Right atrium auricular region (tissue), 2 donors: Measurements from ENCODE around the gene ZBTB37. TPM values are rescaled to one million over a fixed set of nuclear protein-coding genes. Genes with fewer than 3 reads are reported as not detected.

Experiments used
- DNase-seq: peaks from one replicate; pipeline ENCODE4 v3.0.0-alpha.2; 2019; ENCODE audit warnings: low spot score
- H3K27ac ChIP-seq, 2 donors: fragments of 200-600 bp; sonication (generic); 1 replicate in 1 of 2; 2 replicates in 1 of 2; pipeline ENCODE4 v1.5.1; 2016 to 2019
- H3K27me3 ChIP-seq, 2 donors: fragments of 200-600 bp; sonication (generic); one replicate each; pipeline versions ENCODE4 v1.5.1 to v1.6.0; 2017 to 2019
- H3K36me3 ChIP-seq: fragments of 200-600 bp; sonication (generic); one replicate; pipeline ENCODE4 v1.5.1; 2016
- H3K4me1 ChIP-seq, 2 donors: fragments of 200-600 bp; sonication (generic); one replicate each; pipeline versions ENCODE4 v1.5.1 to v1.6.0; 2017 to 2019
- H3K4me3 ChIP-seq, 2 donors: fragments of 200-600 bp; sonication (generic); 1 replicate in 1 of 2; 2 replicates in 1 of 2; pipeline ENCODE4 v1.5.1; 2017 to 2019; ENCODE audit warnings: mild to moderate bottlenecking in 1 of 2, moderate library complexity in 1 of 2
- H3K9me3 ChIP-seq, 2 donors: fragments of 200-600 bp; sonication (generic); one replicate each; pipeline ENCODE4 v1.5.1; 2019
- total RNA-seq, 2 donors: library from RNA; depleted of rRNA; stranded (reverse); fragments of >200 nt; gene quantifications; one replicate each; pipeline ENCODE4 v1.1.0, GENCODE V29; 2016
- TF ChIP-seq, protein P1 (sequence below), 2 donors: fragments of 200-600 bp; sonication (generic); IDR thresholded peaks; one replicate each; pipeline ENCODE4 v1.5.1; 2019; ENCODE audit warnings: antibody characterized with exemption in 2 of 2

The ZBTB37 gene
- total RNA-seq, 2 donors from 2014 or later, result 5.8 to 8.8 TPM

DNA sequence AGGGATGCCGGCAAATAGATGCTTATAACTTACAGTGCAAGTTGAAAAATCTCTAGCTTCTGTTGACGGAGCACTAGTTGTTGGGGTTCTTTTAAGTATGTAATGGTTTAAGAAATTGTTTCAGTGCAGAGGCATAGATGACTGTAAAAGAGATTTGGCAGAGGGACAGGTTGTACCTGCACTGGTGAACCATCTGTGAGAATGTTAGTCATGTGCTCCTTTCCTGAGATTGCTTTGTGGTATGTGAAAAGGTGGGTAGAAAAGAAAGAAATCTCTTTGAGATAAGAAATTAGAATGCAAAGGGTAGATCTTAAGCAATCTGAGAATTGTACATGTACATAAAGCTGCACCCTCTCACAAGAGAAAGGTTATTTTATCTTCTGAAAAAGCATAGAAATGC is 19.4 kb downstream of the ZBTB37 start:
- peaks cover 18% of the 10 kb centered on the region for H3K36me3 ChIP-seq
- H3K9me3 ChIP-seq, result no peaks in the 10 kb centered on the region
- no peak for DNase-seq
- H3K4me3 ChIP-seq, result no peak overlapping the region
- no peaks in the 10 kb centered on the region for H3K4me1 ChIP-seq
- no peaks in the 10 kb centered on the region for H3K27me3 ChIP-seq
- no peak overlapping the region for H3K27ac ChIP-seq
- TF ChIP-seq, protein P1, sequence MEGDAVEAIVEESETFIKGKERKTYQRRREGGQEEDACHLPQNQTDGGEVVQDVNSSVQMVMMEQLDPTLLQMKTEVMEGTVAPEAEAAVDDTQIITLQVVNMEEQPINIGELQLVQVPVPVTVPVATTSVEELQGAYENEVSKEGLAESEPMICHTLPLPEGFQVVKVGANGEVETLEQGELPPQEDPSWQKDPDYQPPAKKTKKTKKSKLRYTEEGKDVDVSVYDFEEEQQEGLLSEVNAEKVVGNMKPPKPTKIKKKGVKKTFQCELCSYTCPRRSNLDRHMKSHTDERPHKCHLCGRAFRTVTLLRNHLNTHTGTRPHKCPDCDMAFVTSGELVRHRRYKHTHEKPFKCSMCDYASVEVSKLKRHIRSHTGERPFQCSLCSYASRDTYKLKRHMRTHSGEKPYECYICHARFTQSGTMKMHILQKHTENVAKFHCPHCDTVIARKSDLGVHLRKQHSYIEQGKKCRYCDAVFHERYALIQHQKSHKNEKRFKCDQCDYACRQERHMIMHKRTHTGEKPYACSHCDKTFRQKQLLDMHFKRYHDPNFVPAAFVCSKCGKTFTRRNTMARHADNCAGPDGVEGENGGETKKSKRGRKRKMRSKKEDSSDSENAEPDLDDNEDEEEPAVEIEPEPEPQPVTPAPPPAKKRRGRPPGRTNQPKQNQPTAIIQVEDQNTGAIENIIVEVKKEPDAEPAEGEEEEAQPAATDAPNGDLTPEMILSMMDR (IDR thresholded peaks at IDR 0.05), result no peak

DNA sequence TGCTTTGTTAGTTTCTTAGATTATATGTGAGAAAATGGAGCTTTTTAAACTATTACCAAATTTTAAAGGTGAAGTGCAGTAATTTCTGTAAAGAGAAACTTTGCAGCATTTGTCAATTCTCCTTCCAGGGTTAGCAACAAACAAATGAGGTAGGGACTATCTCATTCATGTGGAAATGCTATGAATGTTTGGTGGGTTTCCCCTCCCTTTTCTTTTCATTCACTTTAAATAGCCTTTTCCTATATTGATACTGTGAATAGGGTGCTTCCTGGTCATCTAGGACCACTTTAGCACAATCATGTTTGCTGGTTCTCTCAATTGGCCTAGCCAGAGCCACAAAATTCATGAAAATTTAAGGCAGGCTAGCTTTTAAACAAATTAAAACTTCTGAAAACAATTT is 20.6 kb downstream of the ZBTB37 start:
- no peaks in the 10 kb centered on the region for H3K9me3 ChIP-seq
- DNase-seq, result no peak
- TF ChIP-seq, protein P1 (IDR thresholded peaks at IDR 0.05), result no peak
- H3K27ac ChIP-seq, result no peak overlapping the region
- H3K27me3 ChIP-seq, result no peaks in the 10 kb centered on the region
- no peaks in the 10 kb centered on the region for H3K4me1 ChIP-seq
- no peak overlapping the region for H3K4me3 ChIP-seq
- peaks cover 16% of the 10 kb centered on the region for H3K36me3 ChIP-seq

DNA sequence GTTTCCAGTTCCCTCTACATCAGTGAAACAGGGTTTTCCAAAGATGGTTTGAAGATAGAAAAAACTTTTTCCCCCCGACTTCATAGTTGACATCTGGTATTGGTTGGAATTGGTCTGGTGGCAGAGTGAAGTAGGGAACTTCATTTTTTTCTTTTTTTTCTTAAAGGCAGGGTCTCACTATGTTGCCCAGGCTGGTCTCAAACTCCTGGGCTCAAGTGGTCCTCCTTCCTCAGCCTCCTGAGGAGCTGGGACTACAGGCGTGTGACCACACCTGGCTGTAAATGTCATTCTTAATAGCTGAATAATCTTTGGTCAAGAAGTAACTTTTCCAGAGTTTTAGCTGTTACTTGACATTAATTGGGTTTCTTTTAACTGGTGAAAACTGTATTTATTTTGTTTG is 21.7 kb downstream of the ZBTB37 start:
- H3K36me3 ChIP-seq, result peaks cover 16% of the 10 kb centered on the region
- no peak for DNase-seq
- H3K4me3 ChIP-seq, result no peak overlapping the region
- H3K9me3 ChIP-seq, result no peaks in the 10 kb centered on the region
- TF ChIP-seq, protein P1 (IDR thresholded peaks at IDR 0.05), result no peak
- no peaks in the 10 kb centered on the region for H3K4me1 ChIP-seq
- H3K27me3 ChIP-seq, result no peaks in the 10 kb centered on the region
- H3K27ac ChIP-seq, result no peak overlapping the region

DNA sequence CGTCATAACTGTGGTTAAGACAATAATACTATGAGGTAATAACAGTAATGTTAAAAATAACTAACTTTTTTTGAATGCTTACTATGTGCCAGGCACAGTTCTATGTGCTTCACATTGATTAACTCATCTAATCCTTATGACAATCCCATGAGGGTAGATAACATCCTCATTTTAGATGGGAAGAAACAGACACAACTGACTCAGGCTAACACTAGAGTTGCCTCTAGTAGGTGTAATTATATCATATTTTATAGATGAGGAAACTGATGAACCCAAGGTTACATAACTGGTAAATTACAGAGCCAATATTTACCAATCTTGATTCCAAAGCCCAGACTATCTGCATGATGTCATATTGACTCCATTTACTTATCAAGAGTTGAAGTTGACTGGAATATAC is 25.4 kb downstream of the ZBTB37 start:
- no peak overlapping the region for H3K27ac ChIP-seq
- no peaks in the 10 kb centered on the region for H3K4me1 ChIP-seq
- no peaks in the 10 kb centered on the region for H3K9me3 ChIP-seq
- no peaks in the 10 kb centered on the region for H3K27me3 ChIP-seq
- TF ChIP-seq, protein P1 (IDR thresholded peaks at IDR 0.05), result no peak
- H3K36me3 ChIP-seq, result no peaks in the 10 kb centered on the region
- no peak overlapping the region for H3K4me3 ChIP-seq
- DNase-seq, result no peak

DNA sequence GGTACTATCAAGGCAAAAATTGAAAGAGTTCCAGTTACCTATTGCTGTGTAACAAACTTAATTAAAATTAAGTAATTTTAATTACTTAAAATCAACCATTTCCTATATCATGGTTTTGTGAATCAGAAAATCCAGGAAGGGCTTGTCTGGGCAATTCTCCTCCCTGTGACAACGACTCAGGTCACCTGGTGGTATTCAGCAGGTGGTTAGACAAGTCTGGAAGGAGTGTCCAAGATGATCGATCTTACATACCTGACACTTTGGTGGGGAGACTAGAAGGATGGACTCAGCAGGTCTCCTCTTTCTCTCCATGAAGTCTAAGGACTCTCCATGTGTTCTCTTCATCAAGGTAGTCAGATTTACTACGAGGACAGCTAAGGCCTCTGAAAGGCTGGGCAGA is 26.0 kb downstream of the ZBTB37 start:
- Histone ChIP-seq H3K27ac (no peak overlapping the region), H3K4me1 (no peaks in the 10 kb centered on the region), H3K9me3 (no peaks in the 10 kb centered on the region), H3K27me3 (no peaks in the 10 kb centered on the region), H3K36me3 (no peaks in the 10 kb centered on the region), H3K4me3 (no peak overlapping the region)
- DNase-seq, result no peak
- TF ChIP-seq, protein P1 (IDR thresholded peaks at IDR 0.05), result no peak

DNA sequence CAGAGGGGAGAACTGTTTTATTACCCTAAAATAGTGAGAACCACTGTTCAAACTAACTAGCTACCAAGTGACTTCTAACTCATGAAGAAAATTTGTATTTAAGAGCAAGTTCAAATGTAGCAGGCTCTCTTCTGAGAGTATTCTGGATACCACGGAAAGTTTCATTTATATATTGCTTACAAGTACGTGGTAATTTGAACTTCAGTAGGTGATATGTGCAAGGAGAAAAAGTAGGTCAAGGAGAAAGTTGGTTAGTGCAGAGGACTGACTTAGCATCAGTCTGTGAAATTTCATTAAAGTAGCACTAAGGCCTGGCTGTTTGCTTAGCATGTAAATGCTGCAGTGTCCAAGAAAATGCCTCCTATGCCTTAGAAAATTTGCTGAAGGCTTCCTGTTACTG is 32.2 kb downstream of the ZBTB37 start:
- Histone ChIP-seq H3K9me3 (no peaks in the 10 kb centered on the region), H3K4me3 (no peak overlapping the region), H3K36me3 (no peaks in the 10 kb centered on the region), H3K4me1 (no peaks in the 10 kb centered on the region), H3K27ac (no peak overlapping the region), H3K27me3 (no peaks in the 10 kb centered on the region)
- DNase-seq, result no peak
- TF ChIP-seq, protein P1 (IDR thresholded peaks at IDR 0.05), result no peak
